NT2/D1 (cell line): ENCODE measurements around the gene RPN1.
"Not testable (repeated sequence)": the region's sequence is repeated elsewhere in the genome, so short reads cannot be mapped to it uniquely, and the experiment has no call there.

Experiments
- YY1 ChIP-seq: IDR thresholded peaks from 2 replicates; pipeline ENCODE4 v1.6.1; 2011; ENCODE audit not compliant: insufficient read length, insufficient read depth
- ZNF274 ChIP-seq: IDR thresholded peaks from 2 replicates; pipeline ENCODE4 v1.6.1; 2011; ENCODE audit warnings: mild to moderate bottlenecking, low read depth, low read length

DNA sequence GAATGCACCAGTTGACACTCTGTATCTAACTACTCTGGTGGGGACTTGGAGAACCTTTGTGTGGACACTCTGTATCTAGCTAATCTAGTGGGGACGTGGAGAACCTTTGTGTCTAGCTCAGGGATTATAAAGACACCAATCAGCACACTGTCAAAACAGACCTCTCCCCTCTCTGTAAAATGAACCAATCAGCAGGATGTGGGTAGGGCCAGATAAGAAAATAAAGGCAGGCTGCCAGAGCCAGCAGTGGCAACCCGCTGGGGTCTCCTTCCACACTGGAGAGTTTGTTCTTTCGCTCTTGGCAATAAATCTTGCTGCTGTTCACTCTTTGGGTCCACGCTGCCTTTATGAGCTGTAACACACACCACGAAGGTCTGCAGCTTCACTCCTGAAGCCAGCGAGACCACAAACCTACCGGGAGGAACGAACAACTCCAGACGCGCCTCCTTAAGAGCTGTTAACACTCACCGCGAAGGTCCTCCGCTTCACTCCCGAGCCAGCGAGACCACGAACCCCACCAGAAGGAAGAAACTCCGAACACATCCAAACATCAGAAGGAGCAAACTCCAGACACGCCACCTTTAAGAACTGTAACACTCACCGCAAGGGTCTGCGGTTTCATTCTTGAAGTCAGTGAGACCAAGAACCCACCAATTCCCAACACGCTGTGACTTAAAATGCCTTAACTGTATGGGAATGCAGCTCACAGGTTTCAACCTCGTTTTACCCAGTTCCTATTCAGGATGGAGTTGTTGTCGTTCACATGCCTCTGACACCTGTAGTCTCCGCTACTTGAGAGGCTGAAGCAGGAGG, 3.6 kb upstream of the RPN1 start:
- not testable (repeated sequence) for TF ChIP-seq ZNF274, YY1
